ENCODE data around the gene TNFRSF1B. TPM values are rescaled to one million over a fixed set of nuclear protein-coding genes. Genes with fewer than 3 reads are reported as not detected.
A peak's percentile ranks its signal among the peaks of the same experiment; 100 is the strongest.

The TNFRSF1B gene
- total RNA-seq, 1 donor from 2014 or later = 14.8 TPM

DNA sequence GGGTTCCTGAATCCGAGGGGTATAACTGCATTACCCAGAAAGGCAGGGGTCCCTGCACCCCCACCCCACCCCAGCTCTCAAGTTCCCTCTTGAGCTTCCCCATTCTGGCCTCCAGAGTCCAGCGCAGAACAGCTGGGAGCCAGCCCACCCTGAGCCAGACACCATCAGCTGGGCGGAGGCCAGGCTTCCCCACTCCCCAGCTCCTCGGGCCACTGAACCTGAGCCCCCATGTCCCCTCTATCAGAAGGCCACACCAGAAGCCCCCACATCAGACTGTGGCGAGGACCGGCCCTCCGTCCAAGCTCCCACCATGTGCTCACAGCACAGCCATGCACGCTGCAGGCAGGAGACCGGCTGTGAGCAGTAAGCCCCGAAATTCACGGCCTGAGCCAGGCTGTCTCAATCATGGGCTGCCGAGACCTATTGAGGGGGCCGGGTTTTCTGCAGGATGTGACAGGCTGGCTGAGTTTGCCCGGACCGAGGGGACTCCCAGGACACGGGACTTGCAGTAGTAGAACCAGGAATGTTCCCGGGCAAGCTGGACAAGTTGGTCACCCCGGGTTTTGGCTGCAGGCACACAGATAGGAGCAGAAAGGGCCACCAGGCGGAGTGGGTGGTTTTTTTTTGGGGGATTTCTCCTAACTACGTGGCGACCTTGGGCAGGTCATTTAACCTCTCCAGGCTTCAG is 25.5 kb upstream of the TNFRSF1B start:
- no peak for DNase-seq (ENCODE audit: low read depth in 2 of 2)

DNA sequence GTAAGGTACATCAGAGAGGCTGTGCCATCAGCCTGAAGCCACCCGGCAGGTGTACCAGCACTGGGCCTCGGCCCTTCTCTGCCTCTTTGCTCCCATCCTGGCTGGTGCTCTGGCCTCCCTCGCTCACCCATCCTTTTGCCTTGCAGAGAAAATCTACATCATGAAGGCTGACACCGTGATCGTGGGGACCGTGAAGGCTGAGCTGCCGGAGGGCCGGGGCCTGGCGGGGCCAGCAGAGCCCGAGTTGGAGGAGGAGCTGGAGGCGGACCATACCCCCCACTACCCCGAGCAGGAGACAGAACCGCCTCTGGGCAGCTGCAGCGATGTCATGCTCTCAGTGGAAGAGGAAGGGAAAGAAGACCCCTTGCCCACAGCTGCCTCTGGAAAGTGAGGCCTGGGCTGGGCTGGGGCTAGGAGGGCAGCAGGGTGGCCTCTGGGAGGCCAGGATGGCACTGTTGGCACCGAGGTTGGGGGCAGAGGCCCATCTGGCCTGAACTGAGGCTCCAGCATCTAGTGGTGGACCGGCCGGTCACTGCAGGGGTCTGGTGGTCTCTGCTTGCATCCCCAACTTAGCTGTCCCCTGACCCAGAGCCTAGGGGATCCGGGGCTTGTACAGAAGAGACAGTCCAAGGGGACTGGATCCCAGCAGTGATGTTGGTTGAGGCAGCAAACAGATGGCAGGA is 24.5 kb upstream of the TNFRSF1B start:
- DNase-seq (ENCODE audit: low read depth in 2 of 2) = no peak

DNA sequence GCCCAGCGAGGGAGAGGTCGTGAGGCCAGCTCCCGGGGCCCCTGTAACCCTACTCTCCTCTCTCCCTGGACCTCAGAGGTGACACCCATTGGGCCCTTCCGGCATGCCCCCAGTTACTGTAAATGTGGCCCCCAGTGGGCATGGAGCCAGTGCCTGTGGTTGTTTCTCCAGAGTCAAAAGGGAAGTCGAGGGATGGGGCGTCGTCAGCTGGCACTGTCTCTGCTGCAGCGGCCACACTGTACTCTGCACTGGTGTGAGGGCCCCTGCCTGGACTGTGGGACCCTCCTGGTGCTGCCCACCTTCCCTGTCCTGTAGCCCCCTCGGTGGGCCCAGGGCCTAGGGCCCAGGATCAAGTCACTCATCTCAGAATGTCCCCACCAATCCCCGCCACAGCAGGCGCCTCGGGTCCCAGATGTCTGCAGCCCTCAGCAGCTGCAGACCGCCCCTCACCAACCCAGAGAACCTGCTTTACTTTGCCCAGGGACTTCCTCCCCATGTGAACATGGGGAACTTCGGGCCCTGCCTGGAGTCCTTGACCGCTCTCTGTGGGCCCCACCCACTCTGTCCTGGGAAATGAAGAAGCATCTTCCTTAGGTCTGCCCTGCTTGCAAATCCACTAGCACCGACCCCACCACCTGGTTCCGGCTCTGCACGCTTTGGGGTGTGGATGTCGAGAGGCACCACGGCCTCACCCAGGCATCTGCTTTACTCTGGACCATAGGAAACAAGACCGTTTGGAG is 23.7 kb upstream of the TNFRSF1B start:
- DNase-seq (ENCODE audit: low read depth in 2 of 2) = no peak

DNA sequence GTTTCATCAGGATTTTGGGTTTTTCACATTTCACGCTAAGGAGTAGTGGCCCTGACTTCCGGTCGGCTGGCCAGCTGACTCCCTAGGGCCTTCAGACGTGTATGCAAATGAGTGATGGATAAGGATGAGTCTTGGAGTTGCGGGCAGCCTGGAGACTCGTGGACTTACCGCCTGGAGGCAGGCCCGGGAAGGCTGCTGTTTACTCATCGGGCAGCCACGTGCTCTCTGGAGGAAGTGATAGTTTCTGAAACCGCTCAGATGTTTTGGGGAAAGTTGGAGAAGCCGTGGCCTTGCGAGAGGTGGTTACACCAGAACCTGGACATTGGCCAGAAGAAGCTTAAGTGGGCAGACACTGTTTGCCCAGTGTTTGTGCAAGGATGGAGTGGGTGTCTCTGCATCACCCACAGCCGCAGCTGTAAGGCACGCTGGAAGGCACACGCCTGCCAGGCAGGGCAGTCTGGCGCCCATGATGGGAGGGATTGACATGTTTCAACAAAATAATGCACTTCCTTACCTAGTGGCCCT is 23.1 kb upstream of the TNFRSF1B start:
- DNase-seq (ENCODE audit: low read depth in 2 of 2) = peak in 1 of 2 donors; percentile 83

DNA sequence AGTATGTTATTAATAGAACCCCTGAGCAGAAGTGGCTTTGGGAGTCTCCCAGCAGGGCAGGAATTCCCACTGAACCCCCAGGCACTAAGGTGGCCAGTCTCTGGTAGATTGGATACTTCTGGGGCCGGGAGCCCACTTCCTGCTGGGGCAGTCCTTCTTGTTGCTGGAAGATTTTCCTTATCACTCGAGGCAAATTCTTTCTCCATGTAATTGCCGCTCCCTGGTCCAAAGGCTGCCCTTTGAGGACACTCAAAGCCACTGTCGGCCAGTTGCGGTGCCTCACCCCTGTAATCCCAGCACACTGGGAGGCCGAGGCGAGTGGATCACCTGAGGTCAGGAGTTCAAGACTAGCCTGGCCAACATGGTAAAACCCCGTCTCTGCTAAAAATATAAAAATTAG is 22.6 kb upstream of the TNFRSF1B start:
- no peak for DNase-seq (ENCODE audit: low read depth in 2 of 2)

DNA sequence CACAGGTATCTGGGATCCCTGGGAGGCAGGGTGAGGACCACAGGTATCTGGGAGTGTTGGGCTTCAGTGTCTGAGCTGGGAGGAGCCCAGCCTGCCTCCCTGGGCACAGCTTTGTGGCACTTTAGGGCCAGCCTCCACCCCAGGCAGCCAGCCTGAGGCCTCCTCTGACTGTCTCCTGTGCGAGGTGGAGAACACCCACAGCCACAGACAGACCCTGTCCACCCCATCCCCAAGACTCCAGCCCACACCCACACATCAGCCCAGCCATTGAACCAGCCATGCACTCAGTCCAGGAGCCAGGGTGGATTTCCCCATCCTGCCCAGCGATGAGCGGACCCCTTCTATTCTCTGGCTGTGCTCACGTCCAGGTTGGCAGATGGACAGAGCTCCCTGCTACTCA is 21.8 kb upstream of the TNFRSF1B start:
- no peak for DNase-seq (ENCODE audit: low read depth in 2 of 2)

DNA sequence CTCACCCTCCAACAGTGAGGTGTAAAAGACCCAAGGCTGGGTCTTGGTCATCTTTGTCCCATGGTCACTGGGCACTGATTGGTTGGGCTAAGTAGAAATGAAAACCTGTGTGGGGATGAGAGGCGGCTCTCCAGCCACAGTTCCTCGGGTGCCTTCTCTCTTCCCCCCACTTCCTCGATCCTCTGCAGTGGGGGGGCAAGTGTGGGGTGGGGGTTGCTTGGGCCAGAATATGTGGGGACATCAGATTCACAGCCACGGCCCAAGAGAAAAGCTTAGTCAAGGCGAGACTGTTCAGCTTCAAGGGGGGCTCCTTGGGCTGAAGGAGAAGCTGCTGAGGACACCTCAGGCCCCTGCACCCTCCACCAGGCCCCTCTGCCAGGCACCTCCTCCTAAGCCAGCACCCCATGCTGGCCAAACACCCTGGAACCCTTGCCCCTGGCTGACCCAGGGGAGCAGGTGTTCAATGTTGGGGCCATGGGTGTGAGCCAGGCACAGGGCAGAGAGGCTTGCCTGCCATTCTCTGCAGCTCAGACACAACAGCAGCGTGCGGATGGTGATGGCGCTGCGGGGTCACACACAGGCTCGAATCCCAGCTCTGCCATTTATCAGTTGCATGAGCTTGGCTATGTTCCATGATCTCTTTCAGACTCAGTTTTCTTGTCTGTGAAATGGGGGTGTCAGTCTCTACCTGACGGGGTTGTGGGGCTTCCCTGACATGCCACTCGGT is 21.0 kb upstream of the TNFRSF1B start:
- DNase-seq (ENCODE audit: low read depth in 2 of 2) = no peak

DNA sequence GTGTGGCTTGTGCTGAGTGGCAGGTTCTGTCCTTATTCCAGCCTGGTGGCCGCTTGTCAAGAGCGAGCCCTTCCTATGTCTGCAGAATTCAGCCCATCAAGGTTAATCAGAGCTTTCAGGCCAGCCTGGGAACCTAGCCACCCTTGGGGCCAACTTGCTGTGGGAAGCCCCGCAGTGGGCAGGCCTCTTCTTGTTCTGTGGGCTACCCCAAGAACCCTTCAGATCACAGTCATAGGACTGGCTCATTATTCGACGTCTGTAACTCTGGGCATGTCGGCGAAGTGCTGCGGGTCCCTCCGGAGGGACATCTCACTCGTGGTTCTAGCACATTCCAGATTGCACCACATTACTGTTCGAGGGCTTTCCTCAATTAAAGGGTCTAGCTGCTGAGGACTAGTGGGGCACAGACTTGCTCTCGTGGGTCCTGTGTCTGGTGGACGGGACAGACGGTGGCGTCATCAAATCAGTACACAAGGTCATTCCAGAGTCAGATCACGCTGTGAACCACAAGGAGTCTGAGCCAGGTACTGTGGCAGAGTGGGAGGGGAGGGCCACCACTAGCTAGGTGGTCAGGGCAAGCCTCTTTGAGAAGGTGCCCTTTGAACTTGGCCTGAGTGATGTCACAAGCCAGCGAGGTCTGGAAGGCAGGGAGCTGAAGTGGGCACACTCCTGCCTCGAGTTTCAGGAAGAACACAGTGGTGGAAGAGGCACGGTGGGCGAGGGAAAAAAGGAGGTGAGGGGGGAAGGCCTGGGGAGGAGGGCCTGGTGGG is 20.3 kb upstream of the TNFRSF1B start:
- no peak for DNase-seq (ENCODE audit: low read depth in 2 of 2)

DNA sequence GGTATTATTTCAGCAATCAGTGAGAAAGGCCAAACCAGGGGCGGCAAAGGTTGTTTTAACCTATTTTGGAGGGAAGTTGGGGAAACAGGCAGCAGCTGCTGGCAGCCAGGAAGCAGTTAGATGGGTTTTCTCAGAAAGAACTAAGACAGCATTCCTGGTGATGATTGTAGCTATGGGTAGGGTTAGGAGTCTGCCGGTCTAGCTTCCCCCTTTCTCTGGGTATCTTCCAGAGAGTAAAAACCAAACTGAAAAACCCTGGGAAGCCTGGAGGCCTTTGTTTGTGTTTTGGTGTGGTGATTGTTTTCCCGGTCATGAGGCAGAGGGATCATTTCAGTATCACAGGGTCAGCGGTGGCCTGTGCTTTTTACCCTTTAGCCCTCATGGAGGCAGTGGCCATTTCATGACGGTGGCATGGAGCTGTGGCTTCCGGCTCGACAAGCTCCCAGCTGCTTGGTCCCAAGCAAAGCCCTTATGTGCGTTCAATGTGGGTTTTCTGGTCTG is 19.5 kb upstream of the TNFRSF1B start:
- peak; percentile 40 to 90 for DNase-seq (ENCODE audit: low read depth in 2 of 2)

DNA sequence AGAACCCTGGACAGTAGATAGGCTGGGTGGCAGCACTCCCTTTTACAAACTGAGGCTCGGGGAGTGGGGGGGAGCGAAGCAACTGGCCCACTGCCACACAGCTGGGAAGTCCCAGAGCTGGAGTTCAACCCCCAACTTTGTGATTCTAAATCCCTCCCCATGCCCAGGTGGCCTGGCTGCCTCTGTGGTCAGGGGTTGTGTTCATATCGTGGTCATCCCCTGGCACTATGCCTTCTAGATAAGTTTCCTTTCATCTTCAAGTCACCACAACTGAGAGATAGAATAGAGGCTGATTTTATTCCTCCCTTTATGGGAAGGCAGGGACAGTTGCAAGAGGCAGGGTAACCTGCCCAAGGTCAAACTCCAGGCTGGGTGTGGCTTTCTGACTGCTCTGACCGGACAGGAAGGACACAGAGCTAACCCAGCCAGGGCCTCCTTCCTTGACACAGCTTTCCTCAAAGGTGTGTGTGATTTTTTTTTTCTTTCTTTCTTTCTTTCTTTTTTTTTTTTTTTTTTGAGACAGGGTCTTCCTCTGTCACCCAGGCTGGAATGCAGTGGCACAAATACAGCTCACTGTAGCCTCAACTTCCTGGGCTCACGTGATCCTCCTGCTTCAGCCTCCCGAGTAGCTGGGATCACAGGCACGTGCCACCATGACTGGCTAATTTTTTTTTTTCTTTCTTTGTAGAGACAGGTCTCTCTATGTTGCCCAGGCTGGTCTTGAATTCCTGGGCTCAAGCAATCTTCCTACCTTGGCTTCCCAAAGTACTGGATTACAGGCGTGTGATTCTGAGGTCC is 18.4 kb upstream of the TNFRSF1B start:
- peak in 1 of 2 donors; percentile 40 for DNase-seq (ENCODE audit: low read depth in 2 of 2)

DNA sequence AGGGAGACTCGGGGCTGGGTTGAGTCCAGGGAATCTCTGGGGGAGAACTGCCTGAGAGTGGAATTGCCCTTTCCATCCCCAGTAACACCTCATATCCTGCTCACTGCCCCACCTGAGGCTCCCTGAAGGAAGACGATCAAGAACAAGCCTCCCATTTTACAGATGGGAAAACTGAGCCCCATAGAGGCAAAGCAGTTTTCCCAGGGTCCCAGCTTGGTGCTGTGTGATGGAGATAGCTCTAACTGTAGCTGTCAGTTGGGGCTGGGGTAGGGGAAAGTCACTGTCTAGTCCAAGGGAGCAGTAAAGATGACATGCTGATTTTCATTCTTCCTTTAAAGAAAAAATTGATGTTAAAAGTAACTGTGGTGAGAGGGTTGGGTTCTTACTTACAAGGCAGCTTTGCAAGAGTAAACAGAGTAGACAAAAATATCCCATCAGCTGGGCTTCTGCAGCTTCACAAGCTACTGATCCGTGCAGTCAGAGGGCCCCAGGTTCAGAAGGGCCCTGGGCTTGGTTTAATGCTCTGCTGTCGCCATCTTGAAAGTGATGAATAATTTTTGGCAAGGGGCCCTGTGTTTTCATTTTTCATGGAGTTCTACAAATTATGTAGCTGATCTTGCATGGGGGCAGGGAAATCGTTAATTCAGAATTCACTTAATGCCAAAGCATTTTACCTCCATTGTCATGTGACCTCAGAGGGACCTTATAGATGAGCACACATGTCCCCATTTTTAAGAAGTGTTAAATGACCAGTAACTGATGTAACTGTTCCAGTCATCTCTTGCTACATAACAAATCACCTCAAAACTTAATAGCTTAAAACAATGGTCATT is 17.6 kb upstream of the TNFRSF1B start:
- no peak for DNase-seq (ENCODE audit: low read depth in 2 of 2)

DNA sequence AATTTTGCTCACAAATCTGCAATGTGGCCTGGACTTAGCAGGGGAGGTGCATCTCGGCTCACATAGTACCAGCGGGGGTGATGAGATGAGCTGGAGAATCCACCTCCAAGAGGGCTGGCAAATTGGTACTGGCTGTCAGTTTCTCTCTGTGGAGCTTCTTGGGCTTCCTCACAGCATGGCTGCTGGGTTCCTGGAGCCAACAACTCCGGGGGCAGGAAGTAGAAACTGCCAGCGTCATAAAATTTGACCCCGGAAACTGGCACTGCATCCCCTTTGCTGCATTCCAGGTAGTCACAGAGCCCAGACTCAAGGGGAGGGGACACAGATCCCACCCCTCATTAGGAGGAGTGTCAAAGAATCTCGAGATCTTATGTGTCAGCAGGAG is 17.0 kb upstream of the TNFRSF1B start:
- DNase-seq (ENCODE audit: low read depth in 2 of 2) = no peak

DNA sequence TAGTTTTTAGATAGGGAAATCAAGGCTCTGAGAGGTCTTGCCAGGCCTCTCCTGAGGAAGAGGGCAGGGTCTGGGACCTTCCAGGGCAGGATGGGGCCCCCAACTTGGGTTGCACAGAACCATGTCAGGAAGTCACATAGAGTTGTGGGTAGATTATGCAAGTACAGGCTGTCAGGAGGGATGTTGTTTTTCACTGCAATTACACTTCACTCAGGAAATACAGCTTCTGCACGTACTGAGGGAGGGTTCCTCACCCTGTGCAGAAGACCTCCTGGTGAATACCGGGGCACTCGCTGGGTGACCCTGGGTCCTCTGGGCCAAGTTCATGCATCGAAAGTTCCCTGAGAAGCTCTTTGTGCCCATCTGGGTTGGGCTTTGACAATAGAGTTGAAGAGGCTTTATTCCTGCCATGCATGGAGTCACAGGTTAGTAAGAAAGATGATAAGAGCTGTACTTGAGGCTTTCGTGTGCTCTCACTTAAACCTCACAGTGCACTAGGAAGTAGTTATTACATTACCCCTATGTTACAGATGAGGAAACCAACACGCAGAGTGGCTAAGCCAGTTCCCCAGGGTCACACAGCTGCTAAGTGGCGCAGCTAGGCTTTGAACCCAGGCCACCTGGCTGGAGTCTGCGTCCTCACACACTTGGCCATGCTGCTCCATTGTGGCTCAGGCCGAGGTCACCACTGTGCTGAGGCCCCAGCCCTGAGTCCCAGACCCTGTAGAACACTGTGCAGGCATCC is 16.2 kb upstream of the TNFRSF1B start:
- DNase-seq (ENCODE audit: low read depth in 2 of 2) = no peak

DNA sequence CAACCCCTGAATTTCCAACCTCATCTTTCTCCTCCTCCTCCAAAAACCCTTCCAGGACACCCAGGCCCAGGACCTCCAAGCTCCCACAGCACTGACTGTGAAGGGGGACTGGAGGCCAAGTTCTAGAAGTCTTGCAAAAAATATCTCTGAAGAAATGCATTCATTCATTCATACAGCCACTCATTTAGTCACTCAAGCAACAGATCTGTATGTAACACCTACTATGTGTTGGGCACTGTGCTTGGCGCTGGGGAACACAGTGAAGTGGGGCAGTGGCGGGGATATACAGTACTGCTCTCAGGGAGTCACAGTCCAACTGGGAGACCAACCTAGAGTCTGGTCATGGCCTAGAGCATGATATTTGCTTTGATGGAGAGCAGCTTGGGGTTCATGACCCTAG is 15.3 kb upstream of the TNFRSF1B start:
- no peak for DNase-seq (ENCODE audit: low read depth in 2 of 2)

DNA sequence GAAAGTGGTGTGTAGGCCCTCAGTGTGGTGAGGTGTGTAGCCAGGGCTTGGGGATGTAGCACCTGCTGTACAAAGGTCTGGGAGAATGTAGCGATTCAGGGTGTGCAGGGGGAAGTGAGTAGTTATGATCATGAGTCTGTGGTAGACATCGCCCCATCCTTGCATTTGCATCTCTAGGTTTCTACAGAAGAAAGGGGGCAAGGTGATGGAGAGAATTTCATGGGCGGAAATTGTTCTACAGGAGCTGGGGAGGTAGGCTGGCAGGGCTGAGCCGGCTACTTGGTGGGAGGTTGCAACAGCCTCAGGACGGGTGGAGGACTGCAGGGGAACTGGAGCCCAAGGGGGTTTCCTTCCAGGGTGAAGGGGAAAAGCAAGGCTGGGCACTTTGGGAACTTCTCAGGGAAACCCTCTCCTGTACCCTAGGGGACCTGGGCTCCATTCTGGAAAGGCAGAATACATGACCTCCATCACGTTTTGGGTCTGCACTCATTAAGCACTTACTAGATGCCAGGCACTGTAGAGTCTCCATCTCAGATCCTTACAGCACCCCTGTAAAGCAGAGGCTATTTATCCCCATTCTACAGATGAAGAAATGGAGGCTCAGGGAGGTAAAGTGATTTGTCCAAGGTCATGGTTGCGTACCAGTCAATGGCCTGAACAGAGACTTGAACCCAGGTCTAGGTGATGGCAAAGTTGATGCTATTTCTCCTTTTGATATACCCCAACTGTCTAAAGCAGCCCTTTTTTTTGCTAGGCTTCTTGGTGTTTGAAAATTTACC is 14.5 kb upstream of the TNFRSF1B start:
- no peak for DNase-seq (ENCODE audit: low read depth in 2 of 2)

DNA sequence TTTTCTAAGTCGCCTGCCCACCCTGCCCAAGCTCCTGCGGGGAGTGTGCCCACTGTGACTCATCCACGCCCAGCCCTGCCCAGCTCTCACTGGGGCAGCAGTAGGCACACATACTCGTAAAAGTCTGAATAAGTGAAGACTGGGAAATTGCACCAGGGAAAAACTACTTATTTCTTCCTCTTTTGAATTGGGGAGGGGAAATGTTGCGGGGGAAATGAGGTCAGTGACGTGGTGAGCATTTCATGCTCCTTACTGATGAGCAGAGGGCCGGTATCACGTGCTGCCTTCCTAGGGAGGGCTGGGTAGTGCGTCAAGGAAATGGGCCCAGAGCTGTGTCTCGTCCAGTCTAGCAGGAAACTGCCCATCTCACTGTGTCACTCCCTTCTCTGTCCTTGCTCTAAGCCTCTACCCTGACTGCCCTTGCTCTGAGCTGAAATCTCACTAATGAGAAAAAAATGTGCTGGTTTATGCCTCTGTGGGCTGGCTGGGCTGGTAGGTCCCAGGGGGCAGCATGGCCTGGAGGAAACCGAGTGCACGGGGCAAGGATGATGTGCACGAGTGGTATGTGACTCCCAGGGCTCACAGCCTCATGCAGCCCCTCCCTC is 13.5 kb upstream of the TNFRSF1B start:
- DNase-seq (ENCODE audit: low read depth in 2 of 2) = peak in 1 of 2 donors; percentile 57

DNA sequence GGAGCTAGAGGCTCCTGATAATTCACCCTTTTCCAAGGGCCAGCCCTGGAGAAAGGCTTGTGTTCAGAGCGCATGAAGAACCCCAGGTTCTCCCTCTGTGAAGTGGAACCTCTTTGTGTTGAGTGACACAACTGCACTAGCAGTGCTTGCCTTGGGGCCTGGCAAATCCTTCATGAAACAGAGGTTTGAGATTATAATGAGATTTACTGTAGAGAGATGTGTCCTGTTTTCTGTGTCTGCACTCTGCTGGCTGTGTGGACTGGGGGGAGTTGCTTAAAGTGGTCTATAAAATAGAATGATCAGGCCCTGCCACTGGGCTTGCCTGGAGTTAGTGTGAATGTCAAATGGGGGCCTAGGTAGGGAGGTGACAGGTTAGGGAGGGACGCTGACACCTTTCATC is 11.5 kb upstream of the TNFRSF1B start:
- no peak for DNase-seq (ENCODE audit: low read depth in 2 of 2)
